ENCODE results near the gene GCK. TPM values are rescaled to one million over a fixed set of nuclear protein-coding genes. Genes with fewer than 3 reads are reported as not detected.

Gene GCK
- total RNA-seq, 4 donors from 2014 or later: 0.16 to 0.96 TPM; not detected in 2

DNA sequence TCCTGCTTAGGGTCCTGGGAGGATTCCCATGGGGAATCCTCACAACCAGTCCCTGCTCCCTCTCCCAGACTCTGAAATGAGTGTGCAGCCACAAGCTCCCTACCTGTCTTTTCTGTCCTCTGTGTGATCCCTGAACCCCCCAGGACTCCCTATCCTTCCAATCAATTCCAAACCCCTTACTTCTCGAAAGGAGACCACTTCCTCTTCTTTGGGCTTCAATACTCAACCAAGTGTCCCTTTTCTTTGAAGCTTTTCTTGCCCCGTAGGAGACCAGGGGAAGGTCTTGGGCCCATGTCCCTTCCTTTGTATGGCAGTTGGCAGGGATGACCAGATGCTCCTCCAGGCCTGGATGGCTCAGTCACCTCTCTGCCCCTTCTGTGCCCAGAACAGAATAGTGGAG, 83.4 kb downstream of the GCK start:
- TF ChIP-seq POLR2A (IDR thresholded peaks at IDR 0.05) (no peak), EP300 (IDR thresholded peaks at IDR 0.05; ENCODE audit: low read depth) (no peak), POLR2AphosphoS5 (IDR thresholded peaks at IDR 0.05) (no peak)
- TF ChIP-seq, protein P1, sequence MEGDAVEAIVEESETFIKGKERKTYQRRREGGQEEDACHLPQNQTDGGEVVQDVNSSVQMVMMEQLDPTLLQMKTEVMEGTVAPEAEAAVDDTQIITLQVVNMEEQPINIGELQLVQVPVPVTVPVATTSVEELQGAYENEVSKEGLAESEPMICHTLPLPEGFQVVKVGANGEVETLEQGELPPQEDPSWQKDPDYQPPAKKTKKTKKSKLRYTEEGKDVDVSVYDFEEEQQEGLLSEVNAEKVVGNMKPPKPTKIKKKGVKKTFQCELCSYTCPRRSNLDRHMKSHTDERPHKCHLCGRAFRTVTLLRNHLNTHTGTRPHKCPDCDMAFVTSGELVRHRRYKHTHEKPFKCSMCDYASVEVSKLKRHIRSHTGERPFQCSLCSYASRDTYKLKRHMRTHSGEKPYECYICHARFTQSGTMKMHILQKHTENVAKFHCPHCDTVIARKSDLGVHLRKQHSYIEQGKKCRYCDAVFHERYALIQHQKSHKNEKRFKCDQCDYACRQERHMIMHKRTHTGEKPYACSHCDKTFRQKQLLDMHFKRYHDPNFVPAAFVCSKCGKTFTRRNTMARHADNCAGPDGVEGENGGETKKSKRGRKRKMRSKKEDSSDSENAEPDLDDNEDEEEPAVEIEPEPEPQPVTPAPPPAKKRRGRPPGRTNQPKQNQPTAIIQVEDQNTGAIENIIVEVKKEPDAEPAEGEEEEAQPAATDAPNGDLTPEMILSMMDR (IDR thresholded peaks at IDR 0.05): no peak
- in situ Hi-C loops (cut with MboI; ENCODE audit: low pct_ligation_motif_present in 1 of 4, low pct_unique_long_range_greater_than_20kb in 1 of 4, low sequenced_read_pairs in 3 of 4) (no loop called here), intact Hi-C loops (cut with DNase I; ENCODE audit: low total_unique reads) (no loop called here)
- peak overlapping the region in 3 of 4 donors; percentile 32 to 59 (median 43) for H3K4me3 ChIP-seq
- peak overlapping the region; percentile 77 to 92 (median 86) for H3K27ac ChIP-seq
- H3K36me3 ChIP-seq: no peaks in the 10 kb centered on the region
- H3K9me3 ChIP-seq: no peaks in the 10 kb centered on the region
- H3K27me3 ChIP-seq: peaks cover 26% of the 10 kb centered on the region
- DNase-seq: no peak
- 44 to 60% methylated on average over 1 to 2 of the region's 2 CpGs for WGBS, 2 donors (ENCODE audit: low coverage in 1 of 2)
- H3K4me1 ChIP-seq: peaks cover 0 to 12% (median 2%) of the 10 kb centered on the region in 4 donors

DNA sequence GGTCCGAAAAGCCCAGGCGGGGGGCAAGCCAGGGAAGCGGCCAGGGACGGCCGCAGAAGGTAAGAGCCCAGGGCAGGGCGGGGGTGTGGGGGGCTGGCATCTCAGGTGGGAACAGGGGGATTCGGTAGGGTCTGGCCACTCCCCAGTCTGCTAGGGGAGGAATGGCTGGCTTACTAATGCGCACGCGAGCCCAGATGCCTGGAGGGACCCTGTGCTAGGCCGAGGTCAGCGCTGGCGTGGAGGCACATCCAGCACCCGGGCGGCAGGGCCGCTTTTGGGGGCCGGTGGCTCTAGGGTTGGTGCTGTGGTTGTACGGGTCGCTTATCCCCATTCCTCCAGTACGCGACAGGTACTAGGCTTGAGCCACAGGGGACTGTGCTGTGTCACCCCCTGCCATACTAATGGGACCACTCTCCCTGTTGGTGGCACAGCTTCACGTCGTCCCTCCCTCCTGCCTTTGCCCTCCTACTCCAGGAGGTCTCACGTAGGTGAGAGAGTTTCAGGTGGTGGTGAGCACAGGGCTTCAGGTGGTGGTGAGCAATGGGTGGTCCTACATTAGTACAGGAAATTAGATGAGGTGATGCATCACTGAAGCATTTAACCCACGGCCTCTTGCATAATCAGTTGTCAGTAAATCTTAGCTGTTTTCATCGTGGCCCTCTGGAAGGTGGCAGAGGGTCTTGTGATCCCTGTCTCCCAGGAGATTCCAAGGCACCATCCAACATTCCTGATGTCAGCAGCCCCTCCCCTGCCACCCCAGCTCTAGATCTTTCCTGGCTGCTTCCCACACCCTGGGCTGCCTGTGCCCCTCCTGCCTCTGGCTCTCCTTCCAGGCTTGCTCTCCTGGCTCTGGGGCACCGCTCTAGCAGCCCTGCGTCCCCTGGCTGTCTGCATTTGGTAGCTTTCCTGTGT, 84.1 kb downstream of the GCK start:
- Histone ChIP-seq H3K4me1 (peaks cover 0 to 12% (median 2%) of the 10 kb centered on the region in 4 donors), H3K27ac (peak overlapping the region; percentile 77 to 92 (median 86)), H3K36me3 (no peaks in the 10 kb centered on the region), H3K27me3 (peaks cover 26% of the 10 kb centered on the region), H3K9me3 (no peaks in the 10 kb centered on the region), H3K4me3 (peak overlapping the region; percentile 32 to 59 (median 51))
- WGBS, 2 donors (ENCODE audit: low coverage in 1 of 2): 53 to 55% methylated on average over 2 to 19 of the region's 28 CpGs
- TF ChIP-seq POLR2A (IDR thresholded peaks at IDR 0.05): no peak
- TF ChIP-seq POLR2AphosphoS5 (IDR thresholded peaks at IDR 0.05): peak in 2 of 3 donors; percentile 17 to 57
- no peak for TF ChIP-seq EP300 (IDR thresholded peaks at IDR 0.05; ENCODE audit: low read depth)
- TF ChIP-seq, protein P1 (IDR thresholded peaks at IDR 0.05): no peak
- no peak for DNase-seq
- in situ Hi-C loops (cut with MboI; ENCODE audit: low pct_ligation_motif_present in 1 of 4, low pct_unique_long_range_greater_than_20kb in 1 of 4, low sequenced_read_pairs in 3 of 4) (no loop called here), intact Hi-C loops (cut with DNase I; ENCODE audit: low total_unique reads) (no loop called here)

DNA sequence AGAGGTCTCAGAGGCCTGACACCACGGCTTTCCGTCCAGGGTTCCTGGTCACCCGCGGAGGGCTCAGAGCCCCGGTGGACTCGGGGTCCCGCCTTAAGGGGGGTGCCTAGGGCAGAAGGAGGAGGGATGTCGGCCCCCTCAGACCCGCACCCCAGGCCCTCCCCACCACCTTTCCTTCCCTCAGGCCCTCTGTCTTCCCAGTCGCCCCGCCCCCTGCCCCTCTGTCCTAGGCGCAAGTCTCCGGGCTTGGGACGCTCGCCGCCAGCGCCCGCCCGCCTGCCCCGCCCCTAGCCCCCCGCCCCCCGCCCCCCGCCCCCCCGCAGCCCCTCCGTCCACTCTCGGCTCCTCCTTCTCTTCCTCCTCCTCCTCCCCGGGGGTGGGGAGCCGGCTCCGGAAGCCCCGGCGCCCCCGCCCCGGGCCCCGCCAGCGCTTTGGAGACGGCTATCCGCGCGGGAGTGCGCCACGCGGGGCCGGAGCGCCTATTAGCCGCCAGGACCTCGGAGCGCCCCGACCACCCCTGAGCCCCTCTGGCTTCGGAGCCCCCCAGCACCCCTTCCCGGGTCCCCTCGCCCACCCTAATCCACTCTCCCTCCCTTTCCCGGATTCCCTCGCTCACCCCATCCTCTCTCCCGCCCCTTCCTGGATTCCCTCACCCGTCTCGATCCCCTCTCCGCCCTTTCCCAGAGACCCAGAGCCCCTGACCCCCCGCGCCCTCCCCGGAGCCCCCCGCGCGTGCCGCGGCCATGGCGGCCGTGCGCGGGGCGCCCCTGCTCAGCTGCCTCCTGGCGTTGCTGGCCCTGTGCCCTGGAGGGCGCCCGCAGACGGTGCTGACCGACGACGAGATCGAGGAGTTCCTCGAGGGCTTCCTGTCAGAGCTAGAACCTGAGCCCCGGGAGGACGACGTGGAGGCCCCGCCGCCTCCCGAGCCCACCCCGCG, 85.0 kb downstream of the GCK start, which contains the start of gene AEBP1:
Gene AEBP1, plus strand, starts transcription at position 423 of the 937 bp plus-strand sequence. Its CDS starts 321 bp downstream, at position 744.
- in situ Hi-C loops (cut with MboI; ENCODE audit: low pct_ligation_motif_present in 1 of 4, low pct_unique_long_range_greater_than_20kb in 1 of 4, low sequenced_read_pairs in 3 of 4) (no loop called here), intact Hi-C loops (cut with DNase I; ENCODE audit: low total_unique reads) (no loop called here)
- Histone ChIP-seq H3K4me3 (peak within 1 kb of the TSS; percentile 32 to 59 (median 51)), H3K27me3 (peaks cover 26% of the 10 kb centered on the region), H3K27ac (peak within 1 kb of the TSS; percentile 77 to 92 (median 86)), H3K9me3 (no peaks in the 10 kb centered on the region), H3K4me1 (peaks cover 0 to 12% (median 2%) of the 10 kb centered on the region in 4 donors), H3K36me3 (no peaks in the 10 kb centered on the region)
- TF ChIP-seq POLR2A (IDR thresholded peaks at IDR 0.05) (no peak), POLR2AphosphoS5 (IDR thresholded peaks at IDR 0.05) (peak in 1 of 3 donors; percentile 37), EP300 (IDR thresholded peaks at IDR 0.05; ENCODE audit: low read depth) (no peak)
- TF ChIP-seq, protein P1 (IDR thresholded peaks at IDR 0.05): no peak
- DNase-seq: peak; percentile 35
- 10% methylated on average over 33 of the region's 87 CpGs; no CpG with 5 or more reads in 1 of the 2 donors for WGBS, 2 donors (ENCODE audit: low coverage in 1 of 2)
